CD4-positive, alpha-beta T cell treated with Interleukin-6 at 100 ng/mL for 8 hours (primary cell): ENCODE results near the gene LIX1.
"Not testable (repeated sequence)": the region's sequence is repeated elsewhere in the genome, so short reads cannot be mapped to it uniquely, and the experiment has no call there.

Source experiments
- DNase-seq: peaks from one replicate; pipeline ENCODE4 v3.0.0-alpha.2; 2020; ENCODE audit warnings: mixed read lengths, low spot score

The LIX1 gene

GRCh38 chr5:97102010-97102470 lies 40.4 kb downstream of the LIX1 start:
- no peak for DNase-seq

GRCh38 chr5:97101189-97101910 lies 41.1 kb downstream of the LIX1 start:
- no peak for DNase-seq

- no peak for DNase-seq
Measured at GRCh38 chr5:97100476-97100875, 41.9 kb downstream of the LIX1 start.

- no peak for DNase-seq
Measured at GRCh38 chr5:97098922-97099321, 43.5 kb downstream of the LIX1 start.

- DNase-seq: no peak
Measured at GRCh38 chr5:97097326-97098230, 44.8 kb downstream of the LIX1 start.

- no peak for DNase-seq
Measured at GRCh38 chr5:97096846-97097245, 45.6 kb downstream of the LIX1 start.

GRCh38 chr5:97096191-97096590 lies 46.2 kb downstream of the LIX1 start:
- DNase-seq: no peak

GRCh38 chr5:97095318-97095732 lies 47.1 kb downstream of the LIX1 start:
- no peak for DNase-seq

- DNase-seq: no peak
Measured at GRCh38 chr5:97094579-97095317, 47.7 kb downstream of the LIX1 start.

- DNase-seq: no peak
Measured at GRCh38 chr5:97093193-97093592, 49.2 kb downstream of the LIX1 start.

- DNase-seq: no peak
Measured at GRCh38 chr5:97090944-97091343, 51.5 kb downstream of the LIX1 start.

- no peak for DNase-seq
Measured at GRCh38 chr5:97089149-97089801, 53.1 kb downstream of the LIX1 start.

GRCh38 chr5:97088774-97089148 lies 53.6 kb downstream of the LIX1 start:
- DNase-seq: no peak

GRCh38 chr5:97087138-97087537 lies 55.3 kb downstream of the LIX1 start:
- no peak for DNase-seq

GRCh38 chr5:97085459-97086181 lies 56.8 kb downstream of the LIX1 start:
- DNase-seq: no peak

GRCh38 chr5:97084782-97085458 lies 57.5 kb downstream of the LIX1 start:
- not testable (repeated sequence) for DNase-seq

GRCh38 chr5:97078958-97079743 lies 63.3 kb downstream of the LIX1 start:
- no peak for DNase-seq

GRCh38 chr5:97077246-97077645 lies 65.2 kb downstream of the LIX1 start:
- DNase-seq: no peak

GRCh38 chr5:97076098-97076497 lies 66.3 kb downstream of the LIX1 start:
- no peak for DNase-seq

GRCh38 chr5:97075649-97076048 lies 66.8 kb downstream of the LIX1 start:
- no peak for DNase-seq
